Panc1 (cell line): ENCODE results near the gene ROPN1L. TPM values are rescaled to one million over a fixed set of nuclear protein-coding genes. Genes with fewer than 3 reads are reported as not detected.

ENCODE experiments used
- ATAC-seq: fragments of 200-7000 bp; cut with Tn5 transposase; 2 replicates; pipeline ENCODE4 v1.9.1; 2020; ENCODE audit warnings: mild to moderate bottlenecking, moderate library complexity
- BruUV-seq: library from RNA; stranded (reverse); fragments of 400-500 nt; replicated peaks from 2 replicates; lab custom pipeline; 2021; lab: Mats Ljungman, UMichigan
- CTCF ChIA-PET: fragments of 300-600 bp; sonication (Branson Sonifier 250); formaldehyde crosslinking; loops from one replicate; lab custom pipeline; 2022; ENCODE audit warnings: antibody characterized with exemption; lab: Charles Lee
- POLR2A ChIA-PET: fragments of 300-600 bp; sonication (Branson Sonifier 250); formaldehyde crosslinking; loops from one replicate; lab custom pipeline; 2022; ENCODE audit warnings: antibody characterized with exemption; lab: Charles Lee
- DNase-seq: peaks from one replicate; pipeline ENCODE4 v3.0.0-alpha.2; 2010; ENCODE audit warnings: low read depth, low spot score
- H3K27ac ChIP-seq: 2 replicates; pipeline ENCODE4 v1.5.1; 2011; ENCODE audit warnings: mild to moderate bottlenecking, low read length, inconsistent platforms
- H3K27me3 ChIP-seq: fragments of 200-500 bp; sonication (Bioruptor generic); 2 replicates; pipeline ENCODE4 v1.6.0; 2014; ENCODE audit warnings: low read length, inconsistent platforms; ENCODE audit not compliant: control insufficient read depth, insufficient read depth
- H3K36me3 ChIP-seq: fragments of 200-500 bp; sonication (Bioruptor generic); 2 replicates; pipeline ENCODE4 v1.5.1; 2014; ENCODE audit warnings: inconsistent platforms, mild to moderate bottlenecking, low read length, moderate library complexity; ENCODE audit not compliant: control insufficient read depth, insufficient read depth
- H3K4me1 ChIP-seq: 2 replicates; pipeline ENCODE4 v1.5.1; 2011; ENCODE audit warnings: inconsistent platforms, mild to moderate bottlenecking, low read length, moderate library complexity; ENCODE audit not compliant: control insufficient read depth, insufficient read depth
- H3K4me3 ChIP-seq, 2 experiments: 2 replicates each; pipeline ENCODE4 v1.5.1; 2011 to 2012; ENCODE audit warnings: low read depth in 2 of 2, low read length in 2 of 2, mild to moderate bottlenecking in 2 of 2, inconsistent platforms in 1 of 2, moderate library complexity in 1 of 2
- H3K9me3 ChIP-seq: fragments of 200-500 bp; sonication (Bioruptor generic); 2 replicates; pipeline ENCODE4 v1.5.1; 2014; ENCODE audit warnings: low read depth, mild to moderate bottlenecking, inconsistent platforms, low read length, moderate library complexity; ENCODE audit not compliant: control insufficient read depth, insufficient read depth
- CTCF ChIP-seq: fragments of 450-650 bp; IDR thresholded peaks from 2 replicates; pipeline ENCODE4 v1.5.1; 2017; ENCODE audit warnings: mild to moderate bottlenecking
- POLR2AphosphoS5 ChIP-seq: IDR thresholded peaks from 2 replicates; pipeline ENCODE4 v1.6.1; 2012; ENCODE audit warnings: mild to moderate bottlenecking, low read depth, low read length, moderate library complexity
- REST ChIP-seq, 2 experiments: IDR thresholded peaks; 2 replicates each; pipeline ENCODE4 v1.6.1; 2011 to 2012; ENCODE audit warnings: low read depth in 2 of 2, control low read depth in 1 of 2, low read length in 1 of 2, mild to moderate bottlenecking in 1 of 2, moderate library complexity in 1 of 2; ENCODE audit not compliant: insufficient read depth in 1 of 2
- SIN3A ChIP-seq: IDR thresholded peaks from 2 replicates; pipeline ENCODE4 v1.6.1; 2012; ENCODE audit warnings: low read depth, mild to moderate bottlenecking, low read length, moderate library complexity, borderline replicate concordance; ENCODE audit not compliant: insufficient read depth
- TCF7L2 ChIP-seq: IDR thresholded peaks from 2 replicates; pipeline ENCODE4 v1.6.1; 2011; ENCODE audit warnings: mild to moderate bottlenecking, low read depth, low read length, inconsistent platforms
- in situ Hi-C: cut with HindIII; loops from 2 replicates; pipeline ENCODE4 v1.10.0; 2016; ENCODE audit warnings: low sequenced_read_pairs, low pct_unique_long_range_greater_than_20kb
- intact Hi-C: fragments of 100-400 bp; cut with micrococcal nuclease; formaldehyde crosslinking; loops from one replicate; pipeline ENCODE4 v1.10.0; 2022; ENCODE audit not compliant: unreplicated experiment
- total RNA-seq: library from RNA; stranded (reverse); gene quantifications from one replicate; pipeline ENCODE4 v1.2.1, GENCODE V29; 2021; ENCODE audit not compliant: unreplicated experiment

The ROPN1L gene
- total RNA-seq, 1 experiment from 2014 or later: 3.0 TPM

- POLR2A ChIA-PET: no interaction called here
- Histone ChIP-seq H3K9me3 (no peaks in the 10 kb centered on the region), H3K27me3 (no peaks in the 10 kb centered on the region), H3K27ac (no peak overlapping the region; the same call in 1 of the 2 replicates), H3K36me3 (no peaks in the 10 kb centered on the region), H3K4me1 (peaks cover 39% of the 10 kb centered on the region), H3K4me3 (no peak overlapping the region)
- CTCF ChIA-PET: no interaction called here
- intact Hi-C loops: no loop called here
- no peak for TF ChIP-seq CTCF
- no peak for TF ChIP-seq POLR2AphosphoS5
- TF ChIP-seq TCF7L2: no peak
- TF ChIP-seq REST (IDR thresholded peaks at IDR 0.05; ENCODE audit: insufficient read depth in 1 of 2, low read depth in 2 of 2, low read length in 1 of 2): no peak
- TF ChIP-seq SIN3A: no peak
- ATAC-seq (no peak), DNase-seq (no peak)
- BruUV-seq: no TSS peak
- in situ Hi-C loops: no loop called here
Observed at GRCh38 chr5:10461904-10462555, 20.4 kb downstream of the ROPN1L start.

- BruUV-seq: no TSS peak
- H3K4me3 ChIP-seq: no peak overlapping the region
- H3K4me1 ChIP-seq: peaks cover 36% of the 10 kb centered on the region
- no peak overlapping the region for H3K27ac ChIP-seq
- in situ Hi-C loops: no loop called here
- CTCF ChIA-PET: no interaction called here
- intact Hi-C loops: no loop called here
- no peak for ATAC-seq
- POLR2A ChIA-PET: interaction anchor here (0.5 kb wide), 1 partner anchor 78 kb away, joined by 4 read pairs; no protein-coding TSS in a partner anchor
- no peaks in the 10 kb centered on the region for H3K9me3 ChIP-seq
- no peaks in the 10 kb centered on the region for H3K36me3 ChIP-seq
- H3K27me3 ChIP-seq: no peaks in the 10 kb centered on the region
- no peak for DNase-seq
- TF ChIP-seq REST (IDR thresholded peaks at IDR 0.05; ENCODE audit: insufficient read depth in 1 of 2, low read depth in 2 of 2, low read length in 1 of 2): no peak
- TF ChIP-seq POLR2AphosphoS5: no peak
- TF ChIP-seq SIN3A: no peak
- TF ChIP-seq TCF7L2: no peak
- no peak for TF ChIP-seq CTCF
Observed at GRCh38 chr5:10463566-10463965, 21.9 kb downstream of the ROPN1L start.
